K562 (cell line): Measurements from ENCODE around the gene ZNF669. TPM values are rescaled to one million over a fixed set of nuclear protein-coding genes. Genes with fewer than 3 reads are reported as not detected.

Experiments used
- ATAC-seq: fragments of 200-7000 bp; cut with Tn5 transposase; 3 replicates; pipeline ENCODE4 v1.9.1; 2020; ENCODE audit warnings: moderate library complexity
- BruUV-seq: library from RNA; stranded (reverse); fragments of 400-500 nt; replicated peaks from 2 replicates; lab custom pipeline; 2021; lab: Mats Ljungman, UMichigan
- CTCF ChIA-PET: fragments of 300-600 bp; formaldehyde crosslinking; extraction: SDS; loops from one replicate; lab custom pipeline; 2021; ENCODE audit warnings: low intra/inter-chr PET ratio; lab: Yijun Ruan, JAX
- POLR2A ChIA-PET: fragments of 300-600, 350-650 bp; sonication (Branson Sonifier 250); formaldehyde crosslinking; extraction: SDS; loops from one replicate; lab custom pipeline; 2021; ENCODE audit warnings: antibody characterized with exemption, inconsistent platforms; lab: Yijun Ruan, JAX
- DNase-seq, 4 experiments: peaks; one replicate each; pipeline versions ENCODE4 v3.0.0 to v3.0.0-alpha.2; 2011 to 2018; ENCODE audit warnings: low spot score in 3 of 4, mixed read lengths in 3 of 4; ENCODE audit errors: extremely low read depth in 1 of 4
- FAIRE-seq: peaks from 2 replicates; lab custom pipeline; 2011; peaks lifted over from hg19 to GRCh38; lab: Jason Lieb, UNC
- H2AFZ ChIP-seq: 2 replicates; pipeline ENCODE4 v1.6.0; 2011; ENCODE audit warnings: low read depth, low read length, control low read depth, inconsistent platforms
- H3K27ac ChIP-seq: fragments of 200-600 bp; 3 replicates; pipeline ENCODE4 v1.8.0; 2011; ENCODE audit warnings: low read depth, mild to moderate bottlenecking, control low read depth, inconsistent platforms, low read length, moderate library complexity, mixed read lengths; ENCODE audit errors: extremely low read depth
- H3K27me3 ChIP-seq, 2 experiments: fragments of 300-600 bp in 1 of 2; 2 replicates in 1 of 2; 3 replicates in 1 of 2; pipeline versions ENCODE4 v1.6.0 to v1.8.0; 2011; ENCODE audit warnings: inconsistent platforms in 2 of 2, low read length in 2 of 2, mild to moderate bottlenecking in 1 of 2, mixed read lengths in 1 of 2, moderate library complexity in 1 of 2; ENCODE audit not compliant: control insufficient read depth in 2 of 2, insufficient read depth in 2 of 2
- H3K36me3 ChIP-seq: fragments of 300-600 bp; 3 replicates; pipeline ENCODE4 v1.8.0; 2011; ENCODE audit warnings: mild to moderate bottlenecking, low read length, inconsistent platforms; ENCODE audit not compliant: control insufficient read depth, insufficient read depth
- H3K4me1 ChIP-seq, 2 experiments: fragments of 200-600 bp in 1 of 2; replicated peaks in 1 of 2; 2 replicates in 1 of 2; 3 replicates in 1 of 2; pipeline versions ENCODE4 v1.5.1 to v1.8.0; 2011; ENCODE audit warnings: inconsistent platforms in 2 of 2, low read length in 2 of 2, mild to moderate bottlenecking in 1 of 2, mixed read lengths in 1 of 2, moderate library complexity in 1 of 2; ENCODE audit not compliant: control insufficient read depth in 2 of 2, insufficient read depth in 2 of 2
- H3K4me2 ChIP-seq: 2 replicates; pipeline ENCODE4 v1.6.1; 2011; ENCODE audit warnings: low read length, control low read depth, inconsistent platforms, mixed read lengths; ENCODE audit not compliant: insufficient read depth
- H3K4me3 ChIP-seq: fragments of 200-600 bp; sonication (generic), shearing (Covaris generic); 2 replicates; pipeline ENCODE4 v1.5.1; 2016; ENCODE audit warnings: control low read depth, inconsistent platforms
- H3K79me2 ChIP-seq: fragments of 200-600 bp; 3 replicates; pipeline ENCODE4 v1.8.0; 2011; ENCODE audit warnings: low read length, inconsistent platforms; ENCODE audit not compliant: control insufficient read depth, insufficient read depth
- H3K9ac ChIP-seq, 2 experiments: 2 replicates each; pipeline versions ENCODE4 v1.6.0 to v1.6.1; 2011; ENCODE audit warnings: low read depth in 2 of 2, low read length in 2 of 2, control low read depth in 1 of 2, inconsistent platforms in 1 of 2, mild to moderate bottlenecking in 1 of 2, mixed read lengths in 1 of 2; ENCODE audit not compliant: insufficient read depth in 1 of 2
- H3K9me1 ChIP-seq: one replicate; pipeline ENCODE4 v1.6.0; 2011; ENCODE audit warnings: inconsistent platforms, mild to moderate bottlenecking, low read length, moderate library complexity; ENCODE audit not compliant: control insufficient read depth, insufficient read depth
- H3K9me3 ChIP-seq: replicated peaks from 2 replicates; pipeline ENCODE4 v1.5.1; 2011; ENCODE audit warnings: low read depth, low read length, inconsistent platforms; ENCODE audit not compliant: control insufficient read depth, insufficient read depth
- H4K20me1 ChIP-seq: replicated peaks from 2 replicates; pipeline ENCODE4 v1.6.1; 2011; ENCODE audit warnings: low read length, inconsistent platforms, mixed read lengths; ENCODE audit not compliant: control insufficient read depth, insufficient read depth
- C11orf30 ChIP-seq: fragments of 450-650 bp; IDR thresholded peaks from 2 replicates; pipeline ENCODE4 v1.6.1; 2016; ENCODE audit warnings: low read depth, mild to moderate bottlenecking
- MAFF ChIP-seq: IDR thresholded peaks from 2 replicates; pipeline ENCODE4 v1.6.1; 2012; ENCODE audit warnings: low read length, improper control_type of control experiment
- MAFG ChIP-seq: fragments of 450-650 bp; conservative IDR thresholded peaks from 2 replicates; pipeline ENCODE4 v1.6.1; 2016; ENCODE audit warnings: missing genetic modification characterization, missing compliant biosample characterization
- ZNF316 ChIP-seq: fragments of 450-650 bp; IDR thresholded peaks from 2 replicates; pipeline ENCODE4 v1.6.1; 2016
- ZZZ3 ChIP-seq: fragments of 450-650 bp; IDR thresholded peaks from 2 replicates; pipeline ENCODE4 v1.6.1; 2016; ENCODE audit warnings: antibody characterized with exemption, mild to moderate bottlenecking, moderate library complexity
- WGBS: fragments of 100-300 bp; shearing (Covaris generic); methylation state at CpG from one replicate; pipeline ENCODE4 v1.1.6; 2016; ENCODE audit warnings: low coverage, mixed read lengths; ENCODE audit not compliant: insufficient coverage; ENCODE audit errors: missing lambda C conversion rate; 5-methylcytosine and 5-hydroxymethylcytosine counted together
- in situ Hi-C: fragments of 300-500 bp; cut with MboI; formaldehyde crosslinking; loops from 4 replicates; pipeline ENCODE4 v1.15.0; 2018; ENCODE audit warnings: inconsistent platforms, mixed read lengths
- intact Hi-C: fragments of 100-400 bp; cut with micrococcal nuclease; formaldehyde crosslinking; loops from 2 replicates; pipeline ENCODE4 v1.14.2; 2022
- polyA plus RNA-seq, 8 experiments: library from polyadenylated mRNA; depleted of rRNA in 4 of 8; stranded (reverse) in 5 of 8; unstranded in 3 of 8; fragments of >200 nt; fragmentation: Nextera tagmentation in 2 of 8; fragmentation: Illumina TruSeq in 1 of 8; extraction: Ambion mirVana in 2 of 8; extraction: Trizol in 1 of 8; gene quantifications; 2 replicates each; pipeline versions ENCODE4 v1.2.1 to v1.2.3, GENCODE V29; 2011 to 2014; ENCODE audit warnings: inconsistent platforms in 1 of 8, missing spikeins in 1 of 8
- total RNA-seq, 7 experiments: library from RNA; depleted of rRNA in 6 of 7; stranded (reverse); fragments of >200 nt in 6 of 7; fragmentation: Illumina TruSeq in 2 of 7; extraction: Trizol in 2 of 7; gene quantifications; 2 replicates each; pipeline versions ENCODE4 v1.2.1 to v1.2.3, GENCODE V29; 2011 to 2021; ENCODE audit warnings: low replicate concordance in 1 of 7
- TF ChIP-seq, protein P1 (sequence below): IDR thresholded peaks from 2 replicates; pipeline ENCODE4 v1.6.1; 2011; ENCODE audit warnings: borderline replicate concordance, low read depth, mild to moderate bottlenecking, moderate library complexity, low read length; ENCODE audit not compliant: insufficient read depth, poor library complexity, severe bottlenecking

The ZNF669 gene
- total and polyA plus RNA-seq, 9 of the 15 experiments (the other 6 are each of a cell fraction or from before 2014, with no cell fraction given), result 5.3 to 18.3 (median 10.2) TPM

DNA sequence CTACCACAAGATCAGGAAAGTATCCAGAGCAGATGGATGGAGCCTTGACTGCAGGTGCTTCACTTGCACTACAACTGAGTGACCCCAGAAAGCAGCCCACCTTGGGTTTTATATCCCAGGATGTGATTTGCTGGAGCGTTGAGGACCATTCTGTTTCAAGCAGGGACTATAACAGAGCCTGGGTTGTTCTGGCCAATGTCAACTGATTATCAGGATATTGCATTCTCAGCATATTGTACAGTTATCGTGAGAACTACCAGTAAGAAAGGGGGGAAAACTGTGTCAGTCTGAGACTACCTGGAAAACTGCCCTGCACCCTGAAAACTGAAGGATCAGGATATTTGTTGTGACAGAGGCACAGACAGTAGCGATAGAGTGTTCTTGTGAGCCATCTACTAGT, 8.0 kb downstream of the ZNF669 start:
- Histone ChIP-seq H2AFZ (no peak overlapping the region), H3K9me1 (no peaks in the 10 kb centered on the region), H3K9me3 (peaks cover 13% of the 10 kb centered on the region), H4K20me1 (no peaks in the 10 kb centered on the region), H3K4me3 (no peak overlapping the region), H3K79me2 (no peaks in the 10 kb centered on the region), H3K27me3 (no peaks in the 10 kb centered on the region), H3K4me1 (no peaks in the 10 kb centered on the region), H3K4me2 (no peak overlapping the region), H3K36me3 (peaks cover 27% of the 10 kb centered on the region), H3K9ac (no peak overlapping the region), H3K27ac (no peak overlapping the region)
- ATAC-seq (no peak), FAIRE-seq (no peak), DNase-seq (no peak)
- in situ Hi-C loops, result no loop called here
- CTCF ChIA-PET, result no interaction called here
- TF ChIP-seq C11orf30 (peak; percentile 70), MAFF (peak; percentile 45; the same call in 1 of the 2 replicates), ZZZ3 (no peak), ZNF316 (peak; percentile 78), MAFG (tag) (peak; percentile 49)
- TF ChIP-seq, protein P1, sequence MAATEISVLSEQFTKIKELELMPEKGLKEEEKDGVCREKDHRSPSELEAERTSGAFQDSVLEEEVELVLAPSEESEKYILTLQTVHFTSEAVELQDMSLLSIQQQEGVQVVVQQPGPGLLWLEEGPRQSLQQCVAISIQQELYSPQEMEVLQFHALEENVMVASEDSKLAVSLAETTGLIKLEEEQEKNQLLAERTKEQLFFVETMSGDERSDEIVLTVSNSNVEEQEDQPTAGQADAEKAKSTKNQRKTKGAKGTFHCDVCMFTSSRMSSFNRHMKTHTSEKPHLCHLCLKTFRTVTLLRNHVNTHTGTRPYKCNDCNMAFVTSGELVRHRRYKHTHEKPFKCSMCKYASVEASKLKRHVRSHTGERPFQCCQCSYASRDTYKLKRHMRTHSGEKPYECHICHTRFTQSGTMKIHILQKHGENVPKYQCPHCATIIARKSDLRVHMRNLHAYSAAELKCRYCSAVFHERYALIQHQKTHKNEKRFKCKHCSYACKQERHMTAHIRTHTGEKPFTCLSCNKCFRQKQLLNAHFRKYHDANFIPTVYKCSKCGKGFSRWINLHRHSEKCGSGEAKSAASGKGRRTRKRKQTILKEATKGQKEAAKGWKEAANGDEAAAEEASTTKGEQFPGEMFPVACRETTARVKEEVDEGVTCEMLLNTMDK, result no peak
- BruUV-seq, result no TSS peak
- POLR2A ChIA-PET, result no interaction called here
- WGBS, result 82% methylated on average over 3 of the region's 3 CpGs
- intact Hi-C loops, result no loop called here
